ENCODE results near the gene TPT1. TPM values are rescaled to one million over a fixed set of nuclear protein-coding genes. Genes with fewer than 3 reads are reported as not detected.
A peak's percentile ranks its signal among the peaks of the same experiment; 100 is the strongest.
"Not testable (repeated sequence)": the region's sequence is repeated elsewhere in the genome, so short reads cannot be mapped to it uniquely, and the experiment has no call there.

TPT1 gene
- polyA plus RNA-seq, 1 of the 3 experiments (the other 2 are of a cell fraction) = 1,919 TPM

DNA sequence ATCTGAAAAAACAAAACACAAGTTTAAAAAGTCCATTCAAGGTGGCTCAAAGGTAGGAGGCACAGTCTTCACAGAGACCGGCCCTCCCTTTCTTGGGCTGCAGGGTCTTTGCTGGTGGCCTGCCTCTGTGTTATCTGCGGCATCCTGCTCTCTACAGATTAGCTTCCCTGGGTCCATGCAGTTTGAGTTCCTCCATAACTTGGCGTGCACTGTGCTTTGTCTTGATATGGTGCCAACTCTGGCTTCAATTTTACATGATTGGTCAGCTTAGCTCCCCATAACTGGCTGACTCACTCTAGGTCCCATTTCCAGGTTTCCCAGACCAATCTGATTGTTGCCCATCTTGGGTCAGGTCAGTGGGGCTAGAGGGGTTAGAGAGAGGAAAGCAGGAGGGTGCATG lies 41.8 kb downstream of the TPT1 start:
- DNase-seq = no peak
- H3K27ac ChIP-seq (ENCODE audit: low read depth in 2 of 2, low read length in 1 of 2) = no peak overlapping the region
- H3K4me2 ChIP-seq = no peak overlapping the region
- no peak overlapping the region for H3K4me3 ChIP-seq (ENCODE audit: low read depth in 2 of 2, low read length in 1 of 2)
- H3K36me3 ChIP-seq (replicated peaks in 1 of 2; ENCODE audit: control insufficient read depth in 1 of 2, insufficient read depth in 2 of 2, low read length in 1 of 2) = no peaks in the 10 kb centered on the region
- no peaks in the 10 kb centered on the region for H3K79me2 ChIP-seq (ENCODE audit: insufficient read depth)
- no peaks in the 10 kb centered on the region for H3K9me2 ChIP-seq
- no peak overlapping the region for H2AFZ ChIP-seq (ENCODE audit: low read depth)
- H3K4me1 ChIP-seq (ENCODE audit: control insufficient read depth in 1 of 2, insufficient read depth in 2 of 2, low read depth in 1 of 2, low read length in 1 of 2) = no peaks in the 10 kb centered on the region; a peak in 1 of 4 replicates
- H3K27me3 ChIP-seq (ENCODE audit: insufficient read depth) = no peaks in the 10 kb centered on the region
- ChIA-PET CTCF (interaction anchor here (0.7 to 2.4 kb wide), 3 partner anchors 10 to 252 kb away, joined by 3 to 17 read pairs (median 11); no protein-coding TSS in a partner anchor), POLR2A (no interaction called here)
- TF ChIP-seq, protein P1, sequence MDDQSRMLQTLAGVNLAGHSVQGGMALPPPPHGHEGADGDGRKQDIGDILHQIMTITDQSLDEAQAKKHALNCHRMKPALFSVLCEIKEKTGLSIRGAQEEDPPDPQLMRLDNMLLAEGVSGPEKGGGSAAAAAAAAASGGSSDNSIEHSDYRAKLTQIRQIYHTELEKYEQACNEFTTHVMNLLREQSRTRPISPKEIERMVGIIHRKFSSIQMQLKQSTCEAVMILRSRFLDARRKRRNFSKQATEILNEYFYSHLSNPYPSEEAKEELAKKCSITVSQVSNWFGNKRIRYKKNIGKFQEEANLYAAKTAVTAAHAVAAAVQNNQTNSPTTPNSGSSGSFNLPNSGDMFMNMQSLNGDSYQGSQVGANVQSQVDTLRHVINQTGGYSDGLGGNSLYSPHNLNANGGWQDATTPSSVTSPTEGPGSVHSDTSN (IDR thresholded peaks at IDR 0.05) = 0 out of 2 replicates have a peak, but pooled peaks have one; percentile 7
- no peak for TF ChIP-seq USF1 (IDR thresholded peaks at IDR 0.05; ENCODE audit: borderline replicate concordance, low read depth)
- peak; percentile 64; the same call in 1 of the 2 replicates for TF ChIP-seq NFIC (IDR thresholded peaks at IDR 0.05; ENCODE audit: borderline replicate concordance)
- 100% methylated on average over 2 of the region's 3 CpGs for WGBS (ENCODE audit: low lambda C conversion rate)
- no peaks in the 10 kb centered on the region for H3F3A ChIP-seq (replicated peaks; ENCODE audit: insufficient read depth)
- no peak overlapping the region for H3K9ac ChIP-seq
- H4K20me1 ChIP-seq (ENCODE audit: insufficient read depth) = no peaks in the 10 kb centered on the region
- H3K9me3 ChIP-seq = no peaks in the 10 kb centered on the region

GRCh38 chr13:45298550-45298949 lies 42.4 kb downstream of the TPT1 start:
- CTCF ChIA-PET = interaction anchor here (1.0 to 2.4 kb wide), 3 partner anchors 9 to 251 kb away, joined by 4 to 17 read pairs (median 11); no protein-coding TSS in a partner anchor
- POLR2A ChIA-PET = not testable (repeated sequence)
- 98% methylated on average over 3 of the region's 3 CpGs for WGBS (ENCODE audit: low lambda C conversion rate)

DNA sequence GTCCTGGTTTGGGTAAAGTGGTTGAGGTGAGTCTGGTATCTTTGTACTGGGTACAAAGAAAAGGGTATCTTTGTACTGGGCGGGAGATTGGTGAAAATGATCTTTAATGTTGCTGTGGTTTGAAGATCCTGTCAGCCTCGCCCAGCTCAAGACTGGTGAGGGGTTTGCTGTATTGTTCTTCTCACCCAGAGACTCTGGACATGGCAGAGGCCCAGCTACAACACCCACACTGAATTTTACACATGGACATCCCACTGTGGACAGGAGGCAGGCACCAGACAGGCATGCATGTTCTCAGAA lies 42.8 kb downstream of the TPT1 start:
- H3K79me2 ChIP-seq (ENCODE audit: insufficient read depth) = no peaks in the 10 kb centered on the region
- H2AFZ ChIP-seq (ENCODE audit: low read depth) = no peak overlapping the region
- H3K27me3 ChIP-seq (ENCODE audit: insufficient read depth) = no peaks in the 10 kb centered on the region
- no peak for TF ChIP-seq FOXM1 (IDR thresholded peaks at IDR 0.05; ENCODE audit: low read depth)
- no peak for TF ChIP-seq RCOR1 (IDR thresholded peaks at IDR 0.05; ENCODE audit: low read length)
- TF ChIP-seq, protein P1 (IDR thresholded peaks at IDR 0.05) = no peak
- DNase-seq = no peak
- H3K4me3 ChIP-seq (ENCODE audit: low read depth in 2 of 2, low read length in 1 of 2) = no peak overlapping the region
- no peaks in the 10 kb centered on the region; a peak in 1 of 4 replicates for H3K4me1 ChIP-seq (ENCODE audit: control insufficient read depth in 1 of 2, insufficient read depth in 2 of 2, low read depth in 1 of 2, low read length in 1 of 2)
- no peak overlapping the region for H3K27ac ChIP-seq (ENCODE audit: low read depth in 2 of 2, low read length in 1 of 2)
- H3K9me3 ChIP-seq = no peaks in the 10 kb centered on the region
- ChIA-PET POLR2A (no interaction called here), CTCF (interaction anchor here (0.6 to 2.4 kb wide), 3 partner anchors 9 to 17 kb away, joined by 3 to 11 read pairs (median 4); no protein-coding TSS in a partner anchor)
- no peak overlapping the region for H3K4me2 ChIP-seq
- no peaks in the 10 kb centered on the region for H3K36me3 ChIP-seq (replicated peaks in 1 of 2; ENCODE audit: control insufficient read depth in 1 of 2, insufficient read depth in 2 of 2, low read length in 1 of 2)
- no peaks in the 10 kb centered on the region for H3K9me2 ChIP-seq
- no peaks in the 10 kb centered on the region for H3F3A ChIP-seq (replicated peaks; ENCODE audit: insufficient read depth)
- H4K20me1 ChIP-seq (ENCODE audit: insufficient read depth) = no peaks in the 10 kb centered on the region
- no peak overlapping the region for H3K9ac ChIP-seq
- 89% methylated on average over 1 of the region's 2 CpGs for WGBS (ENCODE audit: low lambda C conversion rate)

More at GRCh38 chr13:45298550-45298949, 42.4 kb downstream of the TPT1 start:
- H3F3A ChIP-seq (replicated peaks; ENCODE audit: insufficient read depth); DNase-seq; H3K27ac ChIP-seq (ENCODE audit: low read depth in 2 of 2, low read length in 1 of 2); H3K4me3 ChIP-seq (ENCODE audit: low read depth in 2 of 2, low read length in 1 of 2); H3K9ac ChIP-seq; H3K9me2 ChIP-seq; H3K4me2 ChIP-seq; H2AFZ ChIP-seq (ENCODE audit: low read depth); H3K36me3 ChIP-seq (replicated peaks in 1 of 2; ENCODE audit: control insufficient read depth in 1 of 2, insufficient read depth in 2 of 2, low read length in 1 of 2); H3K27me3 ChIP-seq (ENCODE audit: insufficient read depth); H3K9me3 ChIP-seq; H3K79me2 ChIP-seq (ENCODE audit: insufficient read depth); H4K20me1 ChIP-seq (ENCODE audit: insufficient read depth); H3K4me1 ChIP-seq (ENCODE audit: control insufficient read depth in 1 of 2, insufficient read depth in 2 of 2, low read depth in 1 of 2, low read length in 1 of 2): not testable (repeated sequence)
- 0 out of 2 replicates have a peak, but pooled peaks have one; percentile 11 for TF ChIP-seq POLR2AphosphoS5 (IDR thresholded peaks at IDR 0.05; ENCODE audit: low read depth, low read length)
